HG02852 (cell line): ENCODE measurements around the gene RGMA.

ENCODE experiments used
- ATAC-seq: cut with Tn5 transposase; IDR thresholded peaks from one replicate; pipeline ENCODE4 v1.9.1; 2021; ENCODE audit warnings: mild to moderate bottlenecking, moderate library complexity; ENCODE audit not compliant: unreplicated experiment

RGMA gene

GRCh38 chr15:93088981-93089726 lies at the start of gene RGMA:
Gene RGMA (minus strand): TSS chr15:93089211. CDS start chr15:93088932, 279 bp downstream.
- no peak for ATAC-seq

GRCh38 chr15:93136606-93137005 lies 47.6 kb upstream of the RGMA start:
- no peak for ATAC-seq

GRCh38 chr15:93135997-93136397 lies 47.0 kb upstream of the RGMA start:
- ATAC-seq: no peak

GRCh38 chr15:93135459-93135858 lies 46.4 kb upstream of the RGMA start:
- no peak for ATAC-seq

GRCh38 chr15:93131485-93132095 lies 42.6 kb upstream of the RGMA start:
- no peak for ATAC-seq

GRCh38 chr15:93129702-93130488 lies 40.9 kb upstream of the RGMA start:
- ATAC-seq: no peak

- ATAC-seq: no peak
Measured at GRCh38 chr15:93127286-93127685, 38.3 kb upstream of the RGMA start.

- no peak for ATAC-seq
Measured at GRCh38 chr15:93126599-93126998, 37.6 kb upstream of the RGMA start.

- no peak for ATAC-seq
Measured at GRCh38 chr15:93126148-93126547, 37.1 kb upstream of the RGMA start.

GRCh38 chr15:93124126-93124525 lies 35.1 kb upstream of the RGMA start:
- no peak for ATAC-seq

- no peak for ATAC-seq
Measured at GRCh38 chr15:93121973-93122910, 33.2 kb upstream of the RGMA start.

GRCh38 chr15:93121107-93121506 lies 32.1 kb upstream of the RGMA start:
- no peak for ATAC-seq

GRCh38 chr15:93118904-93119303 lies 29.9 kb upstream of the RGMA start:
- ATAC-seq: no peak

- no peak for ATAC-seq
Measured at GRCh38 chr15:93111451-93111850, 22.4 kb upstream of the RGMA start.

GRCh38 chr15:93110502-93111040 lies 21.6 kb upstream of the RGMA start:
- ATAC-seq: no peak

- no peak for ATAC-seq
Measured at GRCh38 chr15:93109336-93110102, 20.5 kb upstream of the RGMA start.

- ATAC-seq: no peak
Measured at GRCh38 chr15:93107646-93108045, 18.6 kb upstream of the RGMA start.

- ATAC-seq: no peak
Measured at GRCh38 chr15:93105485-93105884, 16.5 kb upstream of the RGMA start.

- no peak for ATAC-seq
Measured at GRCh38 chr15:93103823-93104222, 14.8 kb upstream of the RGMA start.

GRCh38 chr15:93102211-93102610 lies 13.2 kb upstream of the RGMA start:
- ATAC-seq: no peak
